ENCODE measurements around the gene HTR3B.
A peak's percentile ranks its signal among the peaks of the same experiment; 100 is the strongest.

HTR3B gene

DNA sequence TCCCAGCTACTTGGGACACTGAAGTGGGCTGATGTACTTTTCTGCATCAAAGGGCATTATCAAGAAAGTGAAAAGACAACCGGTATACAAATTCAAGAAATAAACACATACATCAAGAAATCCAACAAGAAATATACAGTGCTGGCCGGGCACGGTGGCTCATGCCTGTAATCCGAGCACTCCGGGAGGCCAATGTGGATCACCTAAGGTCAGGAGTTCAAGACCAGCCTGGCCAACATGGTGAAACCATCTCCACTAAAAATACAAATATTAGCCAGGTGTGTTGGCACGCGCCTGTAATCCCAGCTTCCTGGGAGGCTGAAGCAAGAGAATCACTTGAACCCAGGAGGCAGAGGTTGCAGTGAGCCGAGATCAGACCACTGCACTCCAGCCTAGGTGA is 38.7 kb upstream of the HTR3B start:
- no peak for TF ChIP-seq CTCF (IDR thresholded peaks at IDR 0.05; ENCODE audit: low read depth, low read length)

DNA sequence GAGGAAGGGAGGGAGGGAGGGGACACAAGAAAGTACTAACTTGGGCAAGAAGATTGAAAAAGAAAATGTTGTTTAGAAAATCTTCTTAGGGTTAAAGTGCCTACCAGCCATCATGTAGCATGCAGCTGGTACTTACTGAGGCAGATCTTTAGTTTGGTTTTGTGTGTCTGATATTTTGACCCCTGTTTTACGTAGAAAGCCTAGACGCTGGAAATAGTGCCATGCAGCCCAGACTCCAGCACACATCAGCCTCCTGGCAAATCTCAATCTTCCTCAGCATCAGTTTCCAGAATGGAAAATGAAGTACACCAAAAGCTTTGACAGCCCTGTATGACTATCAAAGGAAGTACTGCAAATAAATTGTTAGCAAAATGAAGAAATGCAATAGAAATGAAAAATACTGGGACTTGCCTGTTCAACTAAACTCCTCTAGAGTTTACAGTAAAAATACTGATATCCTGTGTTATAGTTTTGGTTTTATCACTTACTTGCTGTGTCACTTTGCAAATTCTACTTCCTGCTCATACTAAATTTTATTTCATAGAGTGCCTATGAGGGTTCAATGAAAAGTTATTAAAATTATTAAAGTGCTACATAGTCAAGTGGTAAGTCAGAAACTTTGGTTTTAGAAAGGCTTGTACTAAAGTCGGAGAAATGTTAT is 36.6 kb upstream of the HTR3B start:
- no peak for TF ChIP-seq CTCF (IDR thresholded peaks at IDR 0.05; ENCODE audit: low read depth, low read length)
- no peak overlapping the region for H3K4me3 ChIP-seq (replicated peaks in 1 of 2; ENCODE audit: low read depth in 2 of 2, low read length in 2 of 2)
- DNase-seq (ENCODE audit: low read depth in 2 of 2), result no peak

More for the DNA sequence above, 38.7 kb upstream of the HTR3B start:
- no peak overlapping the region for H3K4me3 ChIP-seq (replicated peaks in 1 of 2; ENCODE audit: low read depth in 2 of 2, low read length in 2 of 2)
- no peak for DNase-seq (ENCODE audit: low read depth in 2 of 2)

GRCh38 chr11:113871336-113871735 is 33.3 kb upstream of the HTR3B start:
- TF ChIP-seq CTCF (IDR thresholded peaks at IDR 0.05; ENCODE audit: low read depth, low read length), result no peak
- DNase-seq (ENCODE audit: low read depth in 2 of 2), result peak in 1 of 2 donors; percentile 44
- no peak overlapping the region for H3K4me3 ChIP-seq (replicated peaks in 1 of 2; ENCODE audit: low read depth in 2 of 2, low read length in 2 of 2)

GRCh38 chr11:113873236-113873626 is 31.4 kb upstream of the HTR3B start:
- TF ChIP-seq CTCF (IDR thresholded peaks at IDR 0.05; ENCODE audit: low read depth, low read length), result no peak
- DNase-seq (ENCODE audit: low read depth in 2 of 2), result peak; percentile 19 to 25
- H3K4me3 ChIP-seq (replicated peaks in 1 of 2; ENCODE audit: low read depth in 2 of 2, low read length in 2 of 2), result no peak overlapping the region

DNA sequence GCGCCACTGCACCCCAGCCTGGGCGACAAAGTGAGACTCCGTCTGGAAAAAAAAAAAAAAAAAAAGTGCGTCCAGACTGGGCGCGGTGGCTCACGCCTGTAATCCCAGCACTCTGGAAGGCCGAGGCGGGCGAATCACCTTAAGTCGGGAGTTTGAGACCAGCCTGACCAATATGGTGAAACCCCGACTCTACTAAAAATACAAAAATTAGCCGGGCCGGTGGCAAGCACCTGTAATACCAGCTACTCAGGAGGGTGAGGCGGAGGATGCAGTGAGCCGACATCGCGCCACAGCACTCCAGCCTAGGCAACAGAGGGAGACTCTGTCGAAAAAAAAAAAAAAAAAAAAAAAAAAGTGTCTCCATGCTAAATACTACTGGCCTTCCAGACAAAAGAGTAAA is 30.5 kb upstream of the HTR3B start:
- no peak overlapping the region for H3K4me3 ChIP-seq (replicated peaks in 1 of 2; ENCODE audit: low read depth in 2 of 2, low read length in 2 of 2)
- no peak for TF ChIP-seq CTCF (IDR thresholded peaks at IDR 0.05; ENCODE audit: low read depth, low read length)
- DNase-seq (ENCODE audit: low read depth in 2 of 2), result no peak

DNA sequence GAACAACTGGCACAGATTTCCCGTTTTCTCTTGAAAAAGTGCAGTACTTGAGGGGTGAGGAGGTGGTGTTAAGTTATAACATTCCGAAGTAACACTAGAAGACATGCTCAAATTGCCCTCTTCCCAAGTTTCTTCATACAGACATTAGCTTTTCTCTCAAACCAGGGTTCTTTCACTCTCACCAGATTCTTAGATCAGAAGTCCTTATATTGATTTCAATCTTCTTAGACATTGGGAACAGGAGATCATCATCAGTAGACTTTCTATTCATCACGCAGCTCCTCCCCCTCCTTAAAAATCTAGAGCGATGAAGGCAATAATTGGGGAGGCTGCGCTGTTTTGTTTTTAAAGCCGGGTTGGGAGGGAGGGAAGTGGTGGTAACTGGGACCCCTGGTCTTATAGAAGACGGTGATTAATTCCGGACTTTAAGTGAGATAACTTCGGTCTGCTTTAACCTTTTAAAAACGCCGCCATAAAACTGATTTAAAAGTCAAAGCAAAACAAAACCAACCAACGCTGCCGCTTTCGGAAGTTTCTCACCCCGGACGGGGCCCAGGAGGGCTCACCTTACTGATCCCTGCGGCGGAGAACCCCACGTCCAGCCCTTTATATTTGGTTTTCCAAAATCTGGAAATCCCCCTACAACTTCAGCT is 29.9 kb upstream of the HTR3B start:
- TF ChIP-seq CTCF (IDR thresholded peaks at IDR 0.05; ENCODE audit: low read depth, low read length), result no peak
- peak overlapping the region; percentile 70 to 71 for H3K4me3 ChIP-seq (replicated peaks in 1 of 2; ENCODE audit: low read depth in 2 of 2, low read length in 2 of 2)
- peak; percentile 12 to 50 for DNase-seq (ENCODE audit: low read depth in 2 of 2)
